ENCODE results near the gene IMPA2. TPM values are rescaled to one million over a fixed set of nuclear protein-coding genes. Genes with fewer than 3 reads are reported as not detected.

Gene IMPA2
- total and polyA plus RNA-seq, 2 of the 13 experiments (the other 11 are each of a cell fraction or from before 2014, with no cell fraction given) = 37.8 to 71.8 TPM

DNA sequence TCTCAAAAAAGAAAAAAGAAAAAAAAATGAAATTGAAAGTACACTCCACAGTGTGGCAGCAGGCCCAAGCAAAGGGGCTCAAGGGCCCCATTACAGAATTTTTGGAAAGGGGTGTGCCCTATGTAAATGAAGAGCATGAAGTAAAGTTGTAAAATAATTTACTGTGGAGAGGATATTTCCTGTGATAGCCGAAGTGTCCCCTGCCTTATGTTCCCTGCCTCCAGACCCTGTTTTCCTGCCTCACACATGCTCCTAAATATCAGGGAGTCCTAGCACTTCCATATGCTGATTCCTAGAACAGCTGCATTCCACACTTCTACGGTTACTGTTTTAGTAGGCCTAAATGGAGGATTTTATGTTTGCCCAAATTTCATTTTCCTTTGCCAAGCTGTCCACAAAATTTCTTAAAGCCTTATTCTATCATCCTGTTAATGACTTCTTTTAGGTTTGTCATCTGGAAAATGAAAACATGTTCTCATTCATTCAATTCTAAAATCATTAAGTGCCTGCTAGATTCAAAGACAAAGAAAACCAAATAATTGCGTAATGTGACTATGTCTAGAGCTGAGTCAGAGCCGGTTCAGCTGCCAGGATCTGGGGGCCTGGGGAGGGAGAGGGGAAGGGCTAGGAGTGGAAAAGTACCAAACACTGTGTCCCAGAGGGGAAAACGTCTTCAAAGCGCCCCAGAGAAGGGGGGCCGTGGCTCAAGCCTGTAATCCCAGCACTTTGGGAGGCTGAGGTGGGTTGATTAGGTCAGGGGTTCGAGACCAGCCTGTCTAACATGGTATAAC is 25.9 kb upstream of the IMPA2 start:
- Histone ChIP-seq H2AFZ (ENCODE audit: low read length) (no peak overlapping the region), H3K4me1 (ENCODE audit: insufficient read depth, low read length) (peaks cover 51% of the 10 kb centered on the region), H3K36me3 (replicated peaks in 1 of 2; ENCODE audit: control insufficient read depth in 1 of 2, insufficient read depth in 2 of 2, low read length in 2 of 2) (no peaks in the 10 kb centered on the region), H3K27ac (ENCODE audit: extremely low read length, insufficient read depth, low read length) (peak overlapping the region; percentile 72), H3K4me3 (replicated peaks in 1 of 3; ENCODE audit: insufficient read depth in 1 of 3, low read depth in 2 of 3, low read length in 3 of 3) (peak overlapping the region in 1 of 3 experiments; percentile 5; a peak in 1 of 6 replicates), H3K79me2 (ENCODE audit: insufficient read depth, low read length) (no peaks in the 10 kb centered on the region), H4K20me1 (ENCODE audit: insufficient read depth, low read length) (no peaks in the 10 kb centered on the region), H3K9ac (ENCODE audit: insufficient read depth, low read depth, low read length) (no peak overlapping the region), H3K27me3 (ENCODE audit: control insufficient read depth in 1 of 2, insufficient read depth in 2 of 2, low read length in 2 of 2) (no peaks in the 10 kb centered on the region), H3K9me3 (ENCODE audit: low read length) (no peaks in the 10 kb centered on the region), H3K4me2 (ENCODE audit: low read depth, low read length) (peak overlapping the region; percentile 20; the same call in 1 of the 2 replicates)
- no TSS peak for BruUV-seq (replicated peaks)
- peak; percentile 87 for FAIRE-seq
- in situ Hi-C loops (cut with HindIII; ENCODE audit: extremely low pct_ligation_motif_present, low pct_unique_long_range_greater_than_20kb) (no loop called here), intact Hi-C loops (cut with micrococcal nuclease; ENCODE audit: unreplicated experiment) (loop anchor here (1.0 to 2.0 kb wide), 2 partner anchors 8 to 25 kb away; partner anchors contain the start of gene IMPA2)
- DNase-seq (ENCODE audit: low spot score) = peak; percentile 76
- ChIA-PET CTCF (ENCODE audit: low intra/inter-chr PET ratio, low total read pairs) (no interaction called here), POLR2A (interaction anchor here (1.3 to 4.6 kb wide), 3 partner anchors 9 to 39 kb away, joined by 6 to 35 read pairs (median 23); partner anchors contain the start of gene IMPA2)
- 19% methylated on average over 8 of the region's 8 CpGs for WGBS (ENCODE audit: low lambda C conversion rate)
- ATAC-seq = peak; percentile 43
- no peak for TF ChIP-seq ZSCAN31 (CRISPR knock-in tag; IDR thresholded peaks at IDR 0.05; ENCODE audit: low read depth)
- TF ChIP-seq ETV6 (CRISPR knock-in tag; conservative IDR thresholded peaks at IDR 0.05) = no peak
- no peak for TF ChIP-seq SMAD9 (CRISPR knock-in tag; IDR thresholded peaks at IDR 0.05)
- TF ChIP-seq, protein P1, sequence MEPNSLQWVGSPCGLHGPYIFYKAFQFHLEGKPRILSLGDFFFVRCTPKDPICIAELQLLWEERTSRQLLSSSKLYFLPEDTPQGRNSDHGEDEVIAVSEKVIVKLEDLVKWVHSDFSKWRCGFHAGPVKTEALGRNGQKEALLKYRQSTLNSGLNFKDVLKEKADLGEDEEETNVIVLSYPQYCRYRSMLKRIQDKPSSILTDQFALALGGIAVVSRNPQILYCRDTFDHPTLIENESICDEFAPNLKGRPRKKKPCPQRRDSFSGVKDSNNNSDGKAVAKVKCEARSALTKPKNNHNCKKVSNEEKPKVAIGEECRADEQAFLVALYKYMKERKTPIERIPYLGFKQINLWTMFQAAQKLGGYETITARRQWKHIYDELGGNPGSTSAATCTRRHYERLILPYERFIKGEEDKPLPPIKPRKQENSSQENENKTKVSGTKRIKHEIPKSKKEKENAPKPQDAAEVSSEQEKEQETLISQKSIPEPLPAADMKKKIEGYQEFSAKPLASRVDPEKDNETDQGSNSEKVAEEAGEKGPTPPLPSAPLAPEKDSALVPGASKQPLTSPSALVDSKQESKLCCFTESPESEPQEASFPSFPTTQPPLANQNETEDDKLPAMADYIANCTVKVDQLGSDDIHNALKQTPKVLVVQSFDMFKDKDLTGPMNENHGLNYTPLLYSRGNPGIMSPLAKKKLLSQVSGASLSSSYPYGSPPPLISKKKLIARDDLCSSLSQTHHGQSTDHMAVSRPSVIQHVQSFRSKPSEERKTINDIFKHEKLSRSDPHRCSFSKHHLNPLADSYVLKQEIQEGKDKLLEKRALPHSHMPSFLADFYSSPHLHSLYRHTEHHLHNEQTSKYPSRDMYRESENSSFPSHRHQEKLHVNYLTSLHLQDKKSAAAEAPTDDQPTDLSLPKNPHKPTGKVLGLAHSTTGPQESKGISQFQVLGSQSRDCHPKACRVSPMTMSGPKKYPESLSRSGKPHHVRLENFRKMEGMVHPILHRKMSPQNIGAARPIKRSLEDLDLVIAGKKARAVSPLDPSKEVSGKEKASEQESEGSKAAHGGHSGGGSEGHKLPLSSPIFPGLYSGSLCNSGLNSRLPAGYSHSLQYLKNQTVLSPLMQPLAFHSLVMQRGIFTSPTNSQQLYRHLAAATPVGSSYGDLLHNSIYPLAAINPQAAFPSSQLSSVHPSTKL (CRISPR knock-in tag; IDR thresholded peaks at IDR 0.05) = peak; percentile 89
- TF ChIP-seq ZNF883 (CRISPR knock-in tag; IDR thresholded peaks at IDR 0.05; ENCODE audit: not compliant biosample characterization) = no peak
- TF ChIP-seq, protein P2, sequence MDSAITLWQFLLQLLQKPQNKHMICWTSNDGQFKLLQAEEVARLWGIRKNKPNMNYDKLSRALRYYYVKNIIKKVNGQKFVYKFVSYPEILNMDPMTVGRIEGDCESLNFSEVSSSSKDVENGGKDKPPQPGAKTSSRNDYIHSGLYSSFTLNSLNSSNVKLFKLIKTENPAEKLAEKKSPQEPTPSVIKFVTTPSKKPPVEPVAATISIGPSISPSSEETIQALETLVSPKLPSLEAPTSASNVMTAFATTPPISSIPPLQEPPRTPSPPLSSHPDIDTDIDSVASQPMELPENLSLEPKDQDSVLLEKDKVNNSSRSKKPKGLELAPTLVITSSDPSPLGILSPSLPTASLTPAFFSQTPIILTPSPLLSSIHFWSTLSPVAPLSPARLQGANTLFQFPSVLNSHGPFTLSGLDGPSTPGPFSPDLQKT (CRISPR knock-in tag; IDR thresholded peaks at IDR 0.05; ENCODE audit: borderline replicate concordance) = no peak
- TF ChIP-seq ZNF558 (CRISPR knock-in tag; IDR thresholded peaks at IDR 0.05; ENCODE audit: borderline replicate concordance) = no peak
- TF ChIP-seq, protein P3, sequence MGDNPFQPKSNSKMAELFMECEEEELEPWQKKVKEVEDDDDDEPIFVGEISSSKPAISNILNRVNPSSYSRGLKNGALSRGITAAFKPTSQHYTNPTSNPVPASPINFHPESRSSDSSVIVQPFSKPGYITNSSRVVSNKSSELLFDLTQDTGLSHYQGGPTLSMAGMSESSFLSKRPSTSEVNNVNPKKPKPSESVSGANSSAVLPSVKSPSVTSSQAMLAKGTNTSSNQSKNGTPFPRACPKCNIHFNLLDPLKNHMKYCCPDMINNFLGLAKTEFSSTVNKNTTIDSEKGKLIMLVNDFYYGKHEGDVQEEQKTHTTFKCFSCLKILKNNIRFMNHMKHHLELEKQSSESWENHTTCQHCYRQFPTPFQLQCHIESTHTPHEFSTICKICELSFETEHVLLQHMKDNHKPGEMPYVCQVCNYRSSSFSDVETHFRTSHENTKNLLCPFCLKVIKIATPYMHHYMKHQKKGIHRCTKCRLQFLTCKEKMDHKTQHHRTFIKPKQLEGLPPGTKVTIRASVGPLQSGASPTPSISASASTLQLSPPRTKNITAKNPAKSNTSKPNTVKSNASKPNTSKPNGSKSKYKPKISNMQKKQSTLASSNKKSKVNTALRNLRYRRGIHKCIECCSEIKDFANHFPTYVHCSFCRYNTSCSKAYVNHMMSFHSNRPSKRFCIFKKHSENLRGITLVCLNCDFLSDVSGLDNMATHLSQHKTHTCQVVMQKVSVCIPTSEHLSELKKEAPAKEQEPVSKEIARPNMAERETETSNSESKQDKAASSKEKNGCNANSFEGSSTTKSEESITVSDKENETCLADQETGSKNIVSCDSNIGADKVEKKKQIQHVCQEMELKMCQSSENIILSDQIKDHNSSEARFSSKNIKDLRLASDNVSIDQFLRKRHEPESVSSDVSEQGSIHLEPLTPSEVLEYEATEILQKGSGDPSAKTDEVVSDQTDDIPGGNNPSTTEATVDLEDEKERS (CRISPR knock-in tag; IDR thresholded peaks at IDR 0.05) = 0 out of 2 replicates have a peak, but pooled peaks have one; percentile 47
- no peak for TF ChIP-seq ZNF24 (IDR thresholded peaks at IDR 0.05)
- no peak for TF ChIP-seq ZSCAN9 (CRISPR knock-in tag; IDR thresholded peaks at IDR 0.05; ENCODE audit: borderline replicate concordance)
- no peak for TF ChIP-seq ZBTB3 (CRISPR knock-in tag; IDR thresholded peaks at IDR 0.05; ENCODE audit: borderline replicate concordance, low read depth)
- no peak for TF ChIP-seq ZNF839 (CRISPR knock-in tag; IDR thresholded peaks at IDR 0.05; ENCODE audit: borderline replicate concordance)
- TF ChIP-seq DMAP1 (CRISPR knock-in tag; IDR thresholded peaks at IDR 0.05) = no peak
- TF ChIP-seq ZNF747 (CRISPR knock-in tag; IDR thresholded peaks at IDR 0.05; ENCODE audit: borderline replicate concordance) = no peak
- no peak for TF ChIP-seq ZNF432 (CRISPR knock-in tag; IDR thresholded peaks at IDR 0.05; ENCODE audit: borderline replicate concordance)
- TF ChIP-seq FOXP1 (IDR thresholded peaks at IDR 0.05) = no peak
- TF ChIP-seq FOXP1 (CRISPR knock-in tag; IDR thresholded peaks at IDR 0.05) = peak; percentile 59

All from HepG2 (cell line).